Neural crest cell (in vitro differentiated cells): ENCODE data around the gene MMD. TPM values are rescaled to one million over a fixed set of nuclear protein-coding genes. Genes with fewer than 3 reads are reported as not detected.
A peak's percentile ranks its signal among the peaks of the same experiment; 100 is the strongest.

Experiments used
- DNase-seq: peaks from one replicate; pipeline ENCODE4 v3.0.0; 2021; ENCODE audit warnings: low read depth, mixed read lengths, low spot score
- H3K27ac Mint-ChIP-seq: one replicate; pipeline ENCODE4 v1.8.0; 2021; ENCODE audit warnings: mild to moderate bottlenecking, mixed read lengths; ENCODE audit not compliant: unreplicated experiment
- H3K27me3 Mint-ChIP-seq: 2 replicates; pipeline ENCODE4 v1.8.0; 2021; ENCODE audit warnings: low read depth, mild to moderate bottlenecking, mixed read lengths
- H3K36me3 Mint-ChIP-seq: 2 replicates; pipeline ENCODE4 v1.8.0; 2021; ENCODE audit warnings: low read depth, mild to moderate bottlenecking, mixed read lengths
- H3K4me1 Mint-ChIP-seq: 2 replicates; pipeline ENCODE4 v1.8.0; 2021; ENCODE audit warnings: mixed read lengths
- H3K4me3 Mint-ChIP-seq: one replicate; pipeline ENCODE4 v1.8.0; 2021; ENCODE audit warnings: mild to moderate bottlenecking, mixed read lengths
- H3K9me3 Mint-ChIP-seq: 2 replicates; pipeline ENCODE4 v1.8.0; 2021; ENCODE audit warnings: mixed read lengths
- total RNA-seq: library from RNA; stranded (reverse); gene quantifications from 2 replicates; pipeline ENCODE4 v1.2.1, GENCODE V29; 2021
- TF ChIP-seq, protein P1 (sequence below): fragments of 200-600 bp; sonication (generic); conservative IDR thresholded peaks from 2 replicates; pipeline ENCODE4 v1.5.0; 2021; ENCODE audit warnings: antibody characterized with exemption, mild to moderate bottlenecking

MMD gene
- total RNA-seq, 1 donor from 2014 or later, result 46.6 TPM

DNA sequence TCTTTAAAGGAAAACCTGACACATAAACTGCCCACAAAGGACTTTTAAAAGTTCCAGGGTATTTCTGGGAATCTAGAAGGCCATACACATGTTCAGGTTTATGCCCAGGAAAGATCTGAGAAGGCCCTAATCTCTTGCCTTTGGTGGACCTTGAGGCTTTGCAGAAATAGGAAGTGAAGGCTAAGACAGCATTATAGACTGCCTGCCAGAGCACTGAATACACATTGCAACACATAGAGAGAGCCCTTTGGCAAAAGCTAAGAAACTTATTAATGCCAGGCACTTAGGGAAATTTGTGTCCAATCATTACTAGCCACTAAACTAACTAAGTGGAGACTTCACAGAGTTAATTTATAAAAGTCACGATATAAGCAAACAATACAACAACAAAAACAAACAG, 70.4 kb downstream of the MMD start:
- DNase-seq, result no peak
- TF ChIP-seq, protein P1, sequence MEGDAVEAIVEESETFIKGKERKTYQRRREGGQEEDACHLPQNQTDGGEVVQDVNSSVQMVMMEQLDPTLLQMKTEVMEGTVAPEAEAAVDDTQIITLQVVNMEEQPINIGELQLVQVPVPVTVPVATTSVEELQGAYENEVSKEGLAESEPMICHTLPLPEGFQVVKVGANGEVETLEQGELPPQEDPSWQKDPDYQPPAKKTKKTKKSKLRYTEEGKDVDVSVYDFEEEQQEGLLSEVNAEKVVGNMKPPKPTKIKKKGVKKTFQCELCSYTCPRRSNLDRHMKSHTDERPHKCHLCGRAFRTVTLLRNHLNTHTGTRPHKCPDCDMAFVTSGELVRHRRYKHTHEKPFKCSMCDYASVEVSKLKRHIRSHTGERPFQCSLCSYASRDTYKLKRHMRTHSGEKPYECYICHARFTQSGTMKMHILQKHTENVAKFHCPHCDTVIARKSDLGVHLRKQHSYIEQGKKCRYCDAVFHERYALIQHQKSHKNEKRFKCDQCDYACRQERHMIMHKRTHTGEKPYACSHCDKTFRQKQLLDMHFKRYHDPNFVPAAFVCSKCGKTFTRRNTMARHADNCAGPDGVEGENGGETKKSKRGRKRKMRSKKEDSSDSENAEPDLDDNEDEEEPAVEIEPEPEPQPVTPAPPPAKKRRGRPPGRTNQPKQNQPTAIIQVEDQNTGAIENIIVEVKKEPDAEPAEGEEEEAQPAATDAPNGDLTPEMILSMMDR, result no peak
- Mint-ChIP-seq H3K9me3 (peaks cover 2% of the 10 kb centered on the region), H3K4me1 (peaks cover 10% of the 10 kb centered on the region), H3K27me3 (no peaks in the 10 kb centered on the region), H3K36me3 (no peaks in the 10 kb centered on the region), H3K4me3 (no peak overlapping the region), H3K27ac (no peak overlapping the region)

DNA sequence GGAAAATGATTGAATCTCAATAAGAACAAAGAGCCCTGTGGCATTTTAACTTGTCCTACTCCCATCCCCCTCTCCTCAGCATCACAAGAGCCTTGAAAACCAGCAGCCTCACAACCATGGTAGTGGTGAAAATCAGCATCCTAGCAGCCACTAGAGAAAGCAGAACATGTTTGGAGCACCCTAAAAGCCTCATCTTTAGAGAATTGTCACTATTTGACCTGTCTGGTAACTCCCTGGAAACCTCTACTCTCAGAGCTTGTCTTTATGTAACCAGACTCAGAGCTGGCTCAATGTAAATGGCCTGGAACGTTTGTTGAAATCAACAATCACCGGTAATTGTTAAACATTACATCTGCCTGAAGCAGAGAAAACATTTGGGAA, 70.8 kb downstream of the MMD start:
- Mint-ChIP-seq H3K9me3 (peaks cover 2% of the 10 kb centered on the region), H3K4me3 (no peak overlapping the region), H3K36me3 (no peaks in the 10 kb centered on the region), H3K27ac (no peak overlapping the region), H3K4me1 (peaks cover 10% of the 10 kb centered on the region), H3K27me3 (no peaks in the 10 kb centered on the region)
- TF ChIP-seq, protein P1, result no peak
- no peak for DNase-seq

DNA sequence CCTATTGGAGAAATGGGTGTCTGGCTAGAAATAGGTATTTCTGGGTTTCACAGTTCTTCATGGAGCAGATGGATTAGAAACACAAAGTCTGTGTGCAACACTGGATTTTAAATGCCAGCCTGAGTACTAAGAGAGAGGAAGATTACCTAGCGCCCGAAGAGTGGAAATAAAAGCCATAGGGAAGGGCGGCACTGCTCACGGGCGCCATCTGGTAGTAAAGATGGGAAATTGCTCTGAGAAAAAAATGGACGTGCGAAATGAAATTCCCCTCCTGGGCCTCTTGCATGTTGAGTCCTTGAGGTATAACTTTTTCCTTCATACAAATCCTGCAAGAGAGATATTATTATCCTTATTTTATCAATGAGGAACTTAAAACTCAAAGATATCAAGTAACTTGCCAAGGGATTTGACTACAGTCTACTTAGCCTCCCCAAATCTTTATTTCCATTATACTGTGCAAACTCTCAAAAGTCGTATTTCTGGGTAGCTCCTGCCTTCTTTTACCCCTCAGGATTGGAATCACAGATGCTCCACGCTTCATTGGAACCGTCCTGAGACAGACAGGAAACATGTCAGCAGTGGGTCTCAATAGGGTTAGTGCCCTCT, 72.8 kb downstream of the MMD start:
- TF ChIP-seq, protein P1, result peak; percentile 92
- peak; percentile 46 for DNase-seq
- Mint-ChIP-seq H3K4me3 (no peak overlapping the region), H3K27me3 (no peaks in the 10 kb centered on the region), H3K4me1 (peaks cover 10% of the 10 kb centered on the region), H3K27ac (no peak overlapping the region), H3K36me3 (no peaks in the 10 kb centered on the region), H3K9me3 (peaks cover 2% of the 10 kb centered on the region)

DNA sequence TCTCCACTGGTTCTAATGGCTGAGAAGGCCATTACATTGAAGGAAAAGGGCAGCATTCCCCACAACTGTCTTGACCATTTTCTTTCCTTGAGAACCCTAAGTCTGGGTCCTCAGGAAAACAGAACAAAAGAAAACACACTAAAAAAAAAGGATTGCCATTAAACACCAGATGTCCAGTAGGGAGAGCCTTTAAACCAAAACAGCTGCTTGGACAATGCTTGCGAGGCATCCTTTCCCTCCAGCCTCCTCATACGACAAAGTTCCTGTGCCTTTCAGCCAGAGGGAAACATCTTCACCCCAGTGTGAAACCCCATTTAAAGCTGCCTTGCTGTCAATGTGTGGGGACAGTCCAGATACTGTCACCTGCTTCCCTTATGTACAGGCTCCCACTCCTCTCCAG, 74.3 kb downstream of the MMD start:
- Mint-ChIP-seq H3K4me1 (peaks cover 10% of the 10 kb centered on the region), H3K27ac (peak overlapping the region; percentile 19), H3K9me3 (peaks cover 2% of the 10 kb centered on the region), H3K36me3 (no peaks in the 10 kb centered on the region), H3K27me3 (no peaks in the 10 kb centered on the region), H3K4me3 (no peak overlapping the region)
- TF ChIP-seq, protein P1, result no peak
- DNase-seq, result no peak

DNA sequence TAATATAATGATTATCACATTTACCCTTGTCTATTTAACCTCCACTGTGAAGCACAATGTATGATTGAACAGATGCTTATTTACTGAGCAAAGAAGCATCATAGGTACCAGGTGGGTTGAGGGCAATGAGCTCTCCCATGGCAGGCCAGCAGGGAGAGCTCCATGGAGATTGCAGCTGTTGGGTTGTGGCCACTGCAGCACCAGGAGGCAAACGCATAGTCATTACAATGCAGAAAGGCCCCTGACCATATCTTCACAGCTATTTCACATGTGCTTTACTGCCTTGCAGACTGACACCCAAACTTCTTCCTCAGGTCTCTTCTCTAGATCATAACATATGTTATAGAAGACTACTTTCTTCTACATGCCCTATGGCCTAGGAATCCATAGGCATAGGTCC, 75.0 kb downstream of the MMD start:
- TF ChIP-seq, protein P1, result no peak
- DNase-seq, result no peak
- Mint-ChIP-seq H3K4me3 (no peak overlapping the region), H3K9me3 (peaks cover 2% of the 10 kb centered on the region), H3K27me3 (no peaks in the 10 kb centered on the region), H3K27ac (no peak overlapping the region), H3K36me3 (no peaks in the 10 kb centered on the region), H3K4me1 (peaks cover 10% of the 10 kb centered on the region)
